GM23338 (cell line): ENCODE results near the gene UNC45B. TPM values are rescaled to one million over a fixed set of nuclear protein-coding genes. Genes with fewer than 3 reads are reported as not detected.

Experiments used
- ATAC-seq: fragments of 200-7000 bp; cut with Tn5 transposase; 3 replicates; pipeline ENCODE4 v1.9.1; 2020
- DNase-seq: peaks from one replicate; pipeline ENCODE4 v3.0.0-alpha.2; 2015; ENCODE audit warnings: low spot score
- H2AFZ ChIP-seq: fragments of 200-600 bp; sonication (generic); 2 replicates; pipeline ENCODE4 v1.8.0; 2016; ENCODE audit warnings: antibody characterized with exemption, mild to moderate bottlenecking, moderate library complexity
- H3F3A ChIP-seq: fragments of 200-600 bp; sonication (generic); replicated peaks from 2 replicates; pipeline ENCODE4 v1.8.0; 2017; ENCODE audit warnings: antibody characterized with exemption, mixed run types, low read depth
- H3K27ac ChIP-seq: fragments of 200-600 bp; sonication (generic); 2 replicates; pipeline ENCODE4 v1.6.1; 2016; ENCODE audit warnings: low read depth
- H3K27me3 ChIP-seq: fragments of 200-600 bp; sonication (generic); 2 replicates; pipeline ENCODE4 v1.8.0; 2016; ENCODE audit warnings: mild to moderate bottlenecking, mixed run types, moderate library complexity; ENCODE audit not compliant: insufficient read depth
- H3K36me3 ChIP-seq: fragments of 200-600 bp; sonication (generic); 2 replicates; pipeline ENCODE4 v1.8.0; 2016; ENCODE audit warnings: mild to moderate bottlenecking; ENCODE audit not compliant: insufficient read depth
- H3K4me1 ChIP-seq: fragments of 200-600 bp; sonication (generic); 2 replicates; pipeline ENCODE4 v1.8.0; 2016; ENCODE audit warnings: mild to moderate bottlenecking, moderate library complexity; ENCODE audit not compliant: insufficient read depth
- H3K4me2 ChIP-seq: fragments of 200-600 bp; sonication (generic); 2 replicates; pipeline ENCODE4 v1.7.1; 2017; ENCODE audit warnings: mixed run types
- H3K4me3 ChIP-seq: fragments of 200-600 bp; sonication (generic); 2 replicates; pipeline ENCODE4 v1.6.1; 2016; ENCODE audit warnings: mixed run types
- H3K79me2 ChIP-seq: fragments of 200-600 bp; sonication (generic); replicated peaks from 2 replicates; pipeline ENCODE4 v1.8.0; 2017; ENCODE audit warnings: mild to moderate bottlenecking; ENCODE audit not compliant: insufficient read depth
- H3K9me2 ChIP-seq: fragments of 200-600 bp; sonication (generic); 2 replicates; pipeline ENCODE4 v1.8.0; 2017; ENCODE audit not compliant: insufficient read depth
- H4K20me1 ChIP-seq: fragments of 200-600 bp; sonication (generic); replicated peaks from 2 replicates; pipeline ENCODE4 v1.8.0; 2017; ENCODE audit warnings: mild to moderate bottlenecking; ENCODE audit not compliant: insufficient read depth
- H3K27ac Mint-ChIP-seq: 2 replicates; pipeline ENCODE4 v1.8.0; 2020; ENCODE audit warnings: inconsistent platforms, mild to moderate bottlenecking, moderate library complexity, mixed read lengths
- H3K27me3 Mint-ChIP-seq: 3 replicates; pipeline ENCODE4 v1.8.0; 2022; ENCODE audit warnings: low read depth, mild to moderate bottlenecking, moderate library complexity, mixed read lengths, inconsistent platforms; ENCODE audit not compliant: insufficient read depth, poor library complexity
- H3K36me3 Mint-ChIP-seq: 3 replicates; pipeline ENCODE4 v1.8.0; 2021; ENCODE audit warnings: low read depth, mild to moderate bottlenecking, inconsistent platforms, moderate library complexity, mixed read lengths
- H3K4me1 Mint-ChIP-seq: 3 replicates; pipeline ENCODE4 v1.8.0; 2020; ENCODE audit warnings: mild to moderate bottlenecking, inconsistent platforms, mixed read lengths
- H3K4me3 Mint-ChIP-seq: 3 replicates; pipeline ENCODE4 v1.8.0; 2021; ENCODE audit warnings: moderate library complexity, mild to moderate bottlenecking, inconsistent platforms, mixed read lengths
- H3K9me3 Mint-ChIP-seq: 3 replicates; pipeline ENCODE4 v1.8.0; 2020; ENCODE audit warnings: moderate library complexity, mild to moderate bottlenecking, inconsistent platforms, mixed read lengths
- CREB1 ChIP-seq: fragments of 250-450 bp; sonication (Bioruptor Pico); IDR thresholded peaks from 2 replicates; pipeline ENCODE4 v1.5.0; 2020; ENCODE audit warnings: low read depth, mild to moderate bottlenecking, moderate library complexity
- CTCF ChIP-seq, 2 experiments: fragments of 200-600 bp in 1 of 2; sonication (generic) in 1 of 2; conservative IDR thresholded peaks; 2 replicates each; pipeline versions ENCODE4 v1.5.1 to v1.6.1; 2016 to 2017; ENCODE audit warnings: antibody characterized with exemption in 2 of 2, low read depth in 2 of 2, mild to moderate bottlenecking in 2 of 2, moderate library complexity in 1 of 2
- ETS1 ChIP-seq: IDR thresholded peaks from 2 replicates; pipeline ENCODE4 v1.6.1; 2016; ENCODE audit warnings: antibody characterized with exemption
- EZH2 ChIP-seq: fragments of 200-600 bp; sonication (generic); IDR thresholded peaks from one replicate; pipeline ENCODE4 v1.8.0; 2017; ENCODE audit warnings: antibody characterized with exemption, mild to moderate bottlenecking, low read depth; ENCODE audit not compliant: unreplicated experiment
- EZH2phosphoT487 ChIP-seq: fragments of 200-600 bp; sonication (generic); IDR thresholded peaks from one replicate; pipeline ENCODE4 v1.8.1; 2018; ENCODE audit warnings: antibody characterized with exemption; ENCODE audit not compliant: unreplicated experiment
- JUNB ChIP-seq: IDR thresholded peaks from one replicate; pipeline ENCODE4 v1.6.1; 2016; ENCODE audit warnings: antibody characterized with exemption; ENCODE audit not compliant: unreplicated experiment
- NANOG ChIP-seq: IDR thresholded peaks from 2 replicates; pipeline ENCODE4 v1.6.1; 2016; ENCODE audit warnings: antibody characterized with exemption, borderline replicate concordance
- POLR2AphosphoS5 ChIP-seq: IDR thresholded peaks from 2 replicates; pipeline ENCODE4 v1.6.1; 2016; ENCODE audit warnings: antibody characterized with exemption, low read depth
- REST ChIP-seq: IDR thresholded peaks from one replicate; pipeline ENCODE4 v1.6.1; 2018; ENCODE audit warnings: antibody characterized with exemption; ENCODE audit not compliant: unreplicated experiment
- STAT1 ChIP-seq: IDR thresholded peaks from one replicate; pipeline ENCODE4 v1.6.1; 2016; ENCODE audit warnings: antibody characterized with exemption; ENCODE audit not compliant: unreplicated experiment
- ZNF114 ChIP-seq: fragments of 250-450 bp; sonication (Bioruptor Pico); IDR thresholded peaks from 2 replicates; pipeline ENCODE4 v1.5.0; 2020; ENCODE audit warnings: mild to moderate bottlenecking, moderate library complexity
- ZNF331 ChIP-seq: fragments of 250-450 bp; sonication (Bioruptor Pico); IDR thresholded peaks from 2 replicates; pipeline ENCODE4 v1.5.0; 2020; ENCODE audit warnings: low read depth, mild to moderate bottlenecking, moderate library complexity
- ZNF462 ChIP-seq: fragments of 250-450 bp; sonication (Bioruptor Pico); IDR thresholded peaks from 2 replicates; pipeline ENCODE4 v1.5.0; 2020; ENCODE audit warnings: mild to moderate bottlenecking, moderate library complexity
- polyA plus RNA-seq: library from polyadenylated mRNA; unstranded; fragments of >200 nt; fragmentation: Nextera tagmentation; extraction: Ambion mirVana; gene quantifications from 2 replicates; pipeline ENCODE4 v1.2.1, GENCODE V29; 2016
- total RNA-seq: library from RNA; depleted of rRNA; stranded (reverse); fragments of >200 nt; shearing (Covaris generic); gene quantifications from 2 replicates; pipeline ENCODE4 v1.2.3, GENCODE V29; 2014

UNC45B gene
- total and polyA plus RNA-seq, 2 experiments from 2014 or later = 0.03 TPM; not detected in 1

- Mint-ChIP-seq H3K27ac (no peak overlapping the region), H3K4me3 (no peak overlapping the region), H3K9me3 (peaks cover 6% of the 10 kb centered on the region; the same call in 2 of the 3 replicates), H3K4me1 (no peaks in the 10 kb centered on the region), H3K36me3 (no peaks in the 10 kb centered on the region), H3K27me3 (peaks cover 3% of the 10 kb centered on the region)
- no peak for DNase-seq
- H2AFZ ChIP-seq = no peak overlapping the region
- no peaks in the 10 kb centered on the region for H3K4me1 ChIP-seq
- H3K9me2 ChIP-seq = no peaks in the 10 kb centered on the region
- TF ChIP-seq STAT1 (no peak), ZNF462 (CRISPR knock-in tag) (no peak), CTCF (conservative IDR thresholded peaks at IDR 0.05; ENCODE audit: low read depth in 2 of 2) (no peak), JUNB (no peak), EZH2phosphoT487 (no peak), CREB1 (CRISPR knock-in tag) (no peak), ETS1 (no peak), ZNF331 (no peak), NANOG (no peak), EZH2 (no peak), REST (no peak), ZNF114 (CRISPR knock-in tag) (no peak), POLR2AphosphoS5 (no peak)
- no peak for ATAC-seq
- H3K79me2 ChIP-seq = no peaks in the 10 kb centered on the region
- no peaks in the 10 kb centered on the region for H3K27me3 ChIP-seq
- no peaks in the 10 kb centered on the region for H4K20me1 ChIP-seq
- H3K36me3 ChIP-seq = no peaks in the 10 kb centered on the region
- H3K4me2 ChIP-seq = no peak overlapping the region
- H3K4me3 ChIP-seq = no peak overlapping the region
- H3F3A ChIP-seq = no peaks in the 10 kb centered on the region
- H3K27ac ChIP-seq = no peak overlapping the region
These were observed 79.9 kb downstream of the UNC45B start for GRCh38 chr17:35227546-35227945.
